ENCODE data around the gene SLC6A13.
A peak's percentile ranks its signal among the peaks of the same experiment; 100 is the strongest.
"Not testable (repeated sequence)": the region's sequence is repeated elsewhere in the genome, so short reads cannot be mapped to it uniquely, and the experiment has no call there.

SLC6A13 gene

DNA sequence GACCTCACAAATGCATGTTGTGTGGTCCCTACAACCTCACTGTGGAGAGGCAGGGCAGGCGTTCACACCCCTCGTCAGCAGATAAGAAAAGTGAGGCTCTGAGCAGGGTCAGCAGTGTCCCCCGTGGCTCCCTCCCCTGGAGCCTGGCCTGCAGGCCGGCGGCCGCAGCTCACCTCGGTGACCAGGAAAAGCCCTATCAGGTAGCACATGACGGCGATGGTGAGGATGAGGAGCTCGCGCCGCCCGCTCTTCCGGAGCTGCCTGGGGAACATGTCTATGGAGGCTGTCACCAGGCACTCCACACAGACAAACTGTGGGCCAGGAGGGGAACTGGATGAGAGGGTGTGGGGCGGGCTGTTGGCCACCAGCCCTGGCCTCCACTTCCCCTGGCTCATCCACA, 66.7 kb downstream of the SLC6A13 start:
- no peak for DNase-seq

GRCh38 chr12:195156-195555, 67.5 kb downstream of the SLC6A13 start:
- DNase-seq, result no peak

GRCh38 chr12:194276-194675, 68.4 kb downstream of the SLC6A13 start:
- DNase-seq, result no peak

GRCh38 chr12:193261-193660, 69.4 kb downstream of the SLC6A13 start:
- DNase-seq, result no peak

DNA sequence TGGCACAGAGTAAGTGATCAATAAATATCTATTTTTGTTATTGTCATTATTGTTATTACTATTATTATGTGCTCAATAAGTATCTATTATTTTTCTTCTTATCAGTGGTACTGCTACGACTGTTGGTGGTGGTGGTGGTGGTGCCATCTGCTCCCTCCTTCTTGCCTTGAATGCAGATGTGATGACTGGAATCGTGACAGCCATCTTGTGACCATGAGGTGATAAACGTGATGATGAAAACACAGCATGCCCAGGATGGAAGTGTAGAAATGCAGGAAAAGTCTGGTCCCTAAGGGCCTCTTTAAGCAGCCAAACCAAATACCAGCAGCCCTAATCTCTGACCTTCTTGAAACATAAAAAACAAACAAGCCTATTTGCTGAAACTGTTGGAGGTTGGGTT, 71.1 kb downstream of the SLC6A13 start:
- DNase-seq, result no peak

DNA sequence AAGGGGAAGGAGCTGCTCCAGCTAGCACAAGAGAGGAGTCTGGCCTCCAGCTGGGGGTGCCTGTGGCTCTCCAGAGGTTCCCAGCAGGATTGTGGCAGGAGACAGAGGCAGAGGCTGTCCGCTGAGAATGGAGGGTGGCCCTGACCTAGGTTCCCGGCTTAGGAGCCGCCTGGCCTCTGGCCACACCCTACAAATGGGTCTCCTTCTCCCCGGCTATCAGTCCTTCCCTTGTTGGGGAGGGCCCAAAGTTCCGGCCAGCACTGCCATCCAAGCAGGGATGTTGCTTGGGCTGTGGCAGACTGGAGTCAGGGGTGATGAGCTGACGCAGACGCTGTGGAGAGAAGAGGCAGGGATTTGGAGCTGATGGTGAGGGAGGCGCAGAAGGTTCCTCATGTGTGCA, 71.8 kb downstream of the SLC6A13 start:
- DNase-seq, result no peak

DNA sequence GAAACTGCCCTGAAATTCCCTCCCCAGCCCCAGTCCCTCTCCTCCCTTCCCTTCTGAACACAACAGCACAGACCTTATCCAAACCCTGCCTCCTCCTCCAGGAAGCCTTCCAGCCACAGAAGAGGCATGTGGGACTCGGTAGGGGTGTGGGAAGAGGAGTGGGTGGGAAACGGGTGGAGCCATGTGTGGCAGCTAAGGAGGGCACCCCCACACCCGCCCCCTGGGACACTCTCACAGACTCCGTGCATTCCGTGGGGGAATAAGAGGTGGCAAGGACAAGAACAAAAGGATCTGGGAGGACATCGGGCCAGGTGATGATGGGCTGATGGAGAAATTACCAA, 73.0 kb downstream of the SLC6A13 start:
- DNase-seq, result no peak

- peak; percentile 46 for DNase-seq
Measured at GRCh38 chr12:188910-189621, 73.6 kb downstream of the SLC6A13 start.

GRCh38 chr12:187986-188909, 74.4 kb downstream of the SLC6A13 start:
- DNase-seq, result not testable (repeated sequence)

GRCh38 chr12:186006-186625, 76.5 kb downstream of the SLC6A13 start:
- DNase-seq, result no peak

DNA sequence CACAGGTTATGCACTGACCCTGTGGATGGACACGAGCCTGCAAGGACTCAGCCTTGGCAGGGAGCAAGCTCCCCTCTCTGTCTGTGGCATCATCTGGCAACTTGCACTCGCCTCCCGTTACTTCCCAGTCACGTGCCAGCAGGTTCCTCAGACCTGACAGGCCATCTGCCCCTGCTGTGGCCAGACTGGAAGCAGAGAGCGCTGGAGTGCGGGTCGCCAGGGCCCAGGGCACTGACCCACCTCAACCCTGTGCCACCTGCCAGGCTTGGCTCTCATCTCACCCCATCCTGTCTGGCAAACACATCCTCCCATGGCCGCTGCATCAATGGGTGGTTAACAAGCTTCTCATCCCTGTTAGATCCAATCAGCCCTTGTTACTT, 77.1 kb downstream of the SLC6A13 start:
- DNase-seq, result no peak

DNA sequence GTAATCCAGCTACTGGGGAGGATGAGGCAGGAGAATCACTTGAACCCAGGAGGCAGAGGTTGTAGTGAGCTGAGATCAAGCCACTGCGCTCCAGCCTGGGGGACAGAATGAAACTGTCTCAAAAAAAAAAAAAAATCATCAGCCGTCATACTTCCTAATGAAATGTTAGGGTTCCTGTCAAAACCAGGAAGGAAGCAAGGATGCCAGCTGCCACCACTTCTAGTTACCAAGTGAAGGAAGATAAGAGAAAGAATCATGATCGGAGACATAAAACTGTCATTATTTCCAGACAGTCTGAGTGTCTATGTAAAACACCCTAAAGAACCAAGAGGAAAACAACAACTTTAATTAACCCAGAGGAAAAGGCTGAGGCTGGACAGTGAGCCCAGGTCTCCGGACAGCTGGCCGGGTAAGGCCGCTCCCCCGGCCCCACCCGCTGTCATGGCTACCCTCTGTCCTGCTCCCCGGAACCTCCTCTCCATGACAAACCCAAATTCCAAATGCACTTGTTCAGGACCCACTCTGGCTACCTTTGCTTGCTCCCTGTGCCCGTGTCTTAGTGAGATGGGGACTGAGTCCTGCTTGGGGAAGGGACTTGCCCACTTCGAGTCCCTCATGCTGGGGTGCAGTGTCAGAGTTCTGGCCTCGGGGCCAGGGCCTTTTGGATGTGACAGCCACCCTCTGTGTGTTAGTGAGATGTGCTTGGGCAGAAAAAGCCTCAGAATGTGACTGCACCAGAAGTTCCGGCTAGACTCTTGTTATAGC, 77.6 kb downstream of the SLC6A13 start:
- DNase-seq, result no peak

- DNase-seq, result no peak
Measured at GRCh38 chr12:182381-182892, 80.2 kb downstream of the SLC6A13 start.

- no peak for DNase-seq
Measured at GRCh38 chr12:181921-182320, 80.7 kb downstream of the SLC6A13 start.

DNA sequence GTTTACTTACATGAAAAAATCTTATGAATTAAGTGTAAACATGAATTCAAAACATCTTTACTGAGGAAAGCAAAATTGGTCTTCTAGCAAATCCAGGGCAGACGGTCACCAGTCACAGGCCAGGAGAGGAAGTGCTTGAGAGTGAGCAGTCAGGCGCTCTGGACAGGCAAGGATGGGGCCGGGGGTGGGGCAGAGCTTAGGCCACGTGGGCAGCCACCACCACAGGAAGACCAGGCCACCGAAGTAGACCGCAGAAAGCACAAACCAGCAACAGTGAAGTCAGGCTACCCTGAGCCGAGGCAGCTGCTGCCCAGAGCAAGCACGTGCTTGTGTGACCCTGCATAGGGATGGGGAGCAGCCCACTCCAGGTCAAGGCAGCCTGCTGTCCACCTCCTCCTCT, 82.2 kb downstream of the SLC6A13 start:
- no peak for DNase-seq

DNA sequence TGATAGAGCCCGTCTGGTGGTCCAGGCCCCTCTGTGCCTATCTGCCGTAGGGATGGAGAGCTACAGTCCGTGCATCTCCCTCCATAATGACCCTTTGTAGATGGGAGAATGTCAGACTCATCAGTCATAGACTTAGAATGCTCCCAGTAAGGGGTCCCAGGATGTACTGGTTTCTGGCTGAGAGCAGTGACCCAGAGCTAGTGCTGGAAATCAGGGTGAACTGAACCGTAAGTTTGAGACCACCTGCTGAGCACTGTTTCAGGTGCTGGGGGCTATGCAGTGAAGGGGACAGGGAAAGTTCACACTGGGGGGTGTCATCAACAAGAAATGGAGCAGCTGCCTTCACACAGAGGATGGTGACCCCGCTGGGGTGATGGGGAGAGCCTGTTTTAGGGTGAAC, 82.8 kb downstream of the SLC6A13 start:
- DNase-seq, result no peak

DNA sequence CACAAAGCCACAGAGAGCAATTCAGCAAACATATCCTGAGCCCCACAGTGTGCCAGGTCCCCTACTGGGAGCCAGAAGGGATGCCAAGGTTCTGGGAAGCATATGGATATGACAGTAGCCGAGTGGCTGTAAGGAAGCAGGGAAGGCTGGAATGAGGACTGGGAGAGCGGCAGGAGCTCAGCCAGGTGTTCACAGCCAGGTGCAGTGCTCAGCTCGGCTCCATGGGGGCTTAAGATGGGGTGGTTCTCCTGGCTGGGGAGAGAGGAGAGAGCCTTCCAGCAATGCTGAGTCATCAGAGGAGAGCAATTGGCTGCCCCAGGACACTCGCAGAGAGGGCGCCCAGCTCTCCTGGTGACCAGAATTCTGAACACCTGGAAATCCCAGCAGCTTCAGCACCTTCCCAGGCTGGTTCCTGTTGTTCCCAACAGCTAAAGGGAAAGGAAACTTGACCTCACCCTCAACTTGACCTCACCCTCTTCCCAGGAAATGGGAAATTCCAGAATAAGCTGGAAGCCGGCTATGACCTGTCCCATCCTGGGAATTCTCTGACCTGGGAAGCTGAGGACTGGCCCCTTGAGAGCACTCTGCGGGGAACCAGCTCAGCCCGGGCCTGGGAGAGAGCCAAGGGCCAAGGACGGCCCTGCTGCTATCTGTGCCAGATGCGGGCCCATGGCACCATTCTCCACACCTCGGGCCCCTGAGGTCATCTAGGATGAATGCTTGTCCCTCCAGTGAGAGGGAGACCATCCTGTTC, 83.3 kb downstream of the SLC6A13 start:
- no peak for DNase-seq

- DNase-seq, result no peak
Measured at GRCh38 chr12:178829-179109, 83.9 kb downstream of the SLC6A13 start.

GRCh38 chr12:177980-178828, 84.4 kb downstream of the SLC6A13 start:
- no peak for DNase-seq

DNA sequence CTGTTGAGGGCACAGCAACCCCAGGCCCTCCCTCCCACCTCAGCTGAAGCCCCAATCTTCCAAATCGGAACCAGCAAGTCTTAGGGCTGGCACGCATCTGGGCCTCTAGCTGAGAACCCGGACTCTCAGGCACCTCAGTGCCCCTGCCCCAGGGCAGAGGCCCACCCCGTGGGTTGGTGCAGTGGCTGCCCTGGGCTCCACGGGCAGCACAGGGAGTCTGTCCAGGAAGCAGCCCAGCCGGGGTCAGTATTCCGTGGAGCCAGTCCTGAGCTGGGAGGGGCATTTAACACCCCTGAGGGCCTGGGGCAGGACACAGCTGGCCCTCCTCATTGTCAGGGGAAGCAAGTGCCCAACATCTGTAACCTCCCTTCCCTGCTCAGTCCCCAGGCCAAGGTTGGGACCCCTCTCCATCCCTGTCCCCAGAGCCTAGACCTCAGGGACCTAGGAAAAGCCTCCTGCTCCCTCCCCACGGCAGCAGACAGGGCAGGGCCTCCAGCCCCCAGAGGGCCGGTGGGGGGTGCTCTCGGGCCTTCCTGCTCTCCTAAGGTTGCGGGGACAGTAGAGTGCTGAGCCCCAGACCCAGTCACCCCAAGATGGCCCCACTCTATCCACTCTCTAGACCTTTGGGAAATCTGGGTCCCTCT, 85.2 kb downstream of the SLC6A13 start:
- no peak for DNase-seq

All from stimulated activated CD4-positive, alpha-beta T cell treated with anti-CD3 and anti-CD28 coated beads, Interleukin-1b, Interleukin-23, amount 100 ng/mL, for 48 hours (primary cell).